ENCODE data around the gene PIPOX.

PIPOX gene

GRCh38 chr17:29103341-29103740 lies 60.4 kb downstream of the PIPOX start:
- no peak for DNase-seq
